Gastroesophageal sphincter (tissue), 4 donors: Measurements from ENCODE around the gene SERTAD1. TPM values are rescaled to one million over a fixed set of nuclear protein-coding genes. Genes with fewer than 3 reads are reported as not detected.

ENCODE experiments used
- ATAC-seq: fragments of 150-250 bp; one replicate; pipeline ENCODE4 v1.9.1; 2016; ENCODE audit warnings: mild to moderate bottlenecking, moderate library complexity
- H3K27ac ChIP-seq, 4 donors: fragments of 200-600 bp; sonication (generic) in 3 of 4; 1 replicate in 3 of 4; 2 replicates in 1 of 4; pipeline ENCODE4 v1.5.1; 2016 to 2019
- H3K27me3 ChIP-seq: fragments of 200-600 bp; sonication (generic); one replicate; pipeline ENCODE4 v1.5.1; 2019
- H3K36me3 ChIP-seq, 2 donors: fragments of 200-600 bp; sonication (generic); one replicate each; pipeline ENCODE4 v1.5.1; 2019; ENCODE audit warnings: control low read depth in 1 of 2
- H3K4me1 ChIP-seq, 3 donors: fragments of 200-600 bp; sonication (generic); 1 replicate in 2 of 3; 2 replicates in 1 of 3; pipeline ENCODE4 v1.5.1; 2016 to 2019; ENCODE audit warnings: control low read depth in 2 of 3
- H3K4me3 ChIP-seq, 2 donors: fragments of 200-600 bp; sonication (generic); one replicate each; pipeline ENCODE4 v1.5.1; 2019; ENCODE audit warnings: mild to moderate bottlenecking in 1 of 2, moderate library complexity in 1 of 2
- H3K9me3 ChIP-seq, 3 donors: fragments of 200-600 bp; sonication (generic); one replicate each; pipeline ENCODE4 v1.5.1; 2017 to 2019; ENCODE audit warnings: control low read depth in 2 of 3
- EP300 ChIP-seq: sonication (generic); formaldehyde crosslinking; IDR thresholded peaks from one replicate; pipeline ENCODE4 v1.6.1; 2017; ENCODE audit warnings: antibody characterized with exemption, mild to moderate bottlenecking
- POLR2A ChIP-seq, 2 donors: fragments of 450-650 bp; IDR thresholded peaks; one replicate each; pipeline ENCODE4 v1.6.1; 2017; ENCODE audit warnings: antibody characterized with exemption in 2 of 2, mild to moderate bottlenecking in 2 of 2, moderate library complexity in 1 of 2
- POLR2AphosphoS5 ChIP-seq: sonication (generic); formaldehyde crosslinking; IDR thresholded peaks from one replicate; pipeline ENCODE4 v1.6.1; 2017; ENCODE audit warnings: antibody characterized with exemption
- WGBS, 2 donors: methylation state at CpG; one replicate each; pipeline ENCODE4 v1.1.5; 2018; ENCODE audit warnings: low coverage in 1 of 2; 5-methylcytosine and 5-hydroxymethylcytosine counted together
- total RNA-seq, 4 donors: library from RNA; depleted of rRNA; stranded (reverse); fragments of >200 nt; gene quantifications; one replicate each; pipeline ENCODE4 v1.1.0, GENCODE V29; 2016
- TF ChIP-seq, protein P1 (sequence below), 4 experiments: fragments of 200-600 bp in 2 of 4; fragments of 450-650 bp in 2 of 4; sonication (generic) in 1 of 4; IDR thresholded peaks; one replicate each; pipeline ENCODE4 v1.5.1; 2017 to 2019; ENCODE audit warnings: antibody characterized with exemption in 4 of 4, mild to moderate bottlenecking in 2 of 4, moderate library complexity in 2 of 4

The SERTAD1 gene
- total RNA-seq, 4 donors from 2014 or later: 16.6 to 22.1 (median 18.9) TPM

- ATAC-seq: no peak
- 91 to 94% methylated on average over 2 to 3 of the region's 3 CpGs for WGBS, 2 donors
- Histone ChIP-seq H3K27me3 (no peaks in the 10 kb centered on the region), H3K36me3 (peaks cover 0 to 9% of the 10 kb centered on the region in 2 donors), H3K4me3 (no peak overlapping the region), H3K9me3 (no peaks in the 10 kb centered on the region), H3K4me1 (peaks cover 0 to 48% (median 27%) of the 10 kb centered on the region in 3 donors), H3K27ac (peak overlapping the region in 3 of 4 donors; percentile 70 to 80 (median 71))
- TF ChIP-seq POLR2AphosphoS5: no peak
- TF ChIP-seq, protein P1, sequence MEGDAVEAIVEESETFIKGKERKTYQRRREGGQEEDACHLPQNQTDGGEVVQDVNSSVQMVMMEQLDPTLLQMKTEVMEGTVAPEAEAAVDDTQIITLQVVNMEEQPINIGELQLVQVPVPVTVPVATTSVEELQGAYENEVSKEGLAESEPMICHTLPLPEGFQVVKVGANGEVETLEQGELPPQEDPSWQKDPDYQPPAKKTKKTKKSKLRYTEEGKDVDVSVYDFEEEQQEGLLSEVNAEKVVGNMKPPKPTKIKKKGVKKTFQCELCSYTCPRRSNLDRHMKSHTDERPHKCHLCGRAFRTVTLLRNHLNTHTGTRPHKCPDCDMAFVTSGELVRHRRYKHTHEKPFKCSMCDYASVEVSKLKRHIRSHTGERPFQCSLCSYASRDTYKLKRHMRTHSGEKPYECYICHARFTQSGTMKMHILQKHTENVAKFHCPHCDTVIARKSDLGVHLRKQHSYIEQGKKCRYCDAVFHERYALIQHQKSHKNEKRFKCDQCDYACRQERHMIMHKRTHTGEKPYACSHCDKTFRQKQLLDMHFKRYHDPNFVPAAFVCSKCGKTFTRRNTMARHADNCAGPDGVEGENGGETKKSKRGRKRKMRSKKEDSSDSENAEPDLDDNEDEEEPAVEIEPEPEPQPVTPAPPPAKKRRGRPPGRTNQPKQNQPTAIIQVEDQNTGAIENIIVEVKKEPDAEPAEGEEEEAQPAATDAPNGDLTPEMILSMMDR (IDR thresholded peaks at IDR 0.05): no peak
- no peak for TF ChIP-seq EP300
- no peak for TF ChIP-seq POLR2A (IDR thresholded peaks at IDR 0.05)
Observed at GRCh38 chr19:40418040-40418439, 7.8 kb downstream of the SERTAD1 start.

DNA sequence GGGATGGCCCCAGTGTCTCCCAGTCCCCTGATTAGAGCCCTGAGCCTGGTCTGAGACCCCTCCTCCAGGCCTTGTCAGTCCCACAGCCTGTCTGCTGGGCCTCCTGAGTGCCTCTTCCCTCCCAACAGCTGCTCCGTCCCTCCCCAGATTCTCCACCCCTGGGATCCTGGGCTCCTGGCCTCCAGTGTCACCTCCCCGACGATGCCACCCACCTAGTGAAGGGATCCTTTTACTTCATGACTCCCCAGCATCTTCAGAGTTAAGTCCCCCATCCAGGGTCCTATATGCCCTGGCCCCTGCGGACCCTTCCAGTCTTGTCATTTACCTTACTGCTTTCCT, 8.2 kb downstream of the SERTAD1 start:
- Histone ChIP-seq H3K27me3 (no peaks in the 10 kb centered on the region), H3K4me1 (peaks cover 0 to 48% (median 23%) of the 10 kb centered on the region in 3 donors), H3K36me3 (peaks cover 0 to 5% of the 10 kb centered on the region in 2 donors), H3K4me3 (no peak overlapping the region), H3K27ac (peak overlapping the region in 3 of 4 donors; percentile 70 to 80 (median 71)), H3K9me3 (no peaks in the 10 kb centered on the region)
- WGBS, 2 donors: 67 to 76% methylated on average over 3 to 4 of the region's 4 CpGs
- TF ChIP-seq POLR2AphosphoS5 (no peak), EP300 (no peak), POLR2A (IDR thresholded peaks at IDR 0.05) (no peak)
- TF ChIP-seq, protein P1 (IDR thresholded peaks at IDR 0.05): no peak
- no peak for ATAC-seq

- H3K4me3 ChIP-seq: no peak overlapping the region
- no peaks in the 10 kb centered on the region for H3K36me3 ChIP-seq
- no peaks in the 10 kb centered on the region for H3K9me3 ChIP-seq
- WGBS, 2 donors: 41 to 68% methylated on average over 6 to 7 of the region's 16 CpGs
- H3K27ac ChIP-seq: peak overlapping the region in 3 of 4 donors; percentile 70 to 80 (median 71)
- peak; percentile 25 to 31 for TF ChIP-seq POLR2A (IDR thresholded peaks at IDR 0.05)
- TF ChIP-seq EP300: no peak
- H3K27me3 ChIP-seq: no peaks in the 10 kb centered on the region
- H3K4me1 ChIP-seq: peaks cover 0 to 48% (median 18%) of the 10 kb centered on the region in 3 donors
- ATAC-seq: no peak
Observed at GRCh38 chr19:40416918-40417642, 8.7 kb downstream of the SERTAD1 start.

GRCh38 chr19:40415768-40416167, 10.0 kb downstream of the SERTAD1 start:
- 95 to 100% methylated on average over 2 of the region's 2 CpGs for WGBS, 2 donors
- TF ChIP-seq POLR2A (IDR thresholded peaks at IDR 0.05) (no peak), EP300 (no peak), POLR2AphosphoS5 (no peak)
- TF ChIP-seq, protein P1 (IDR thresholded peaks at IDR 0.05): no peak
- ATAC-seq: no peak
- Histone ChIP-seq H3K9me3 (no peaks in the 10 kb centered on the region), H3K36me3 (no peaks in the 10 kb centered on the region), H3K4me3 (no peak overlapping the region), H3K27me3 (no peaks in the 10 kb centered on the region), H3K27ac (peak overlapping the region in 1 of 4 donors; percentile 71), H3K4me1 (peaks cover 0 to 53% (median 19%) of the 10 kb centered on the region in 3 donors)

DNA sequence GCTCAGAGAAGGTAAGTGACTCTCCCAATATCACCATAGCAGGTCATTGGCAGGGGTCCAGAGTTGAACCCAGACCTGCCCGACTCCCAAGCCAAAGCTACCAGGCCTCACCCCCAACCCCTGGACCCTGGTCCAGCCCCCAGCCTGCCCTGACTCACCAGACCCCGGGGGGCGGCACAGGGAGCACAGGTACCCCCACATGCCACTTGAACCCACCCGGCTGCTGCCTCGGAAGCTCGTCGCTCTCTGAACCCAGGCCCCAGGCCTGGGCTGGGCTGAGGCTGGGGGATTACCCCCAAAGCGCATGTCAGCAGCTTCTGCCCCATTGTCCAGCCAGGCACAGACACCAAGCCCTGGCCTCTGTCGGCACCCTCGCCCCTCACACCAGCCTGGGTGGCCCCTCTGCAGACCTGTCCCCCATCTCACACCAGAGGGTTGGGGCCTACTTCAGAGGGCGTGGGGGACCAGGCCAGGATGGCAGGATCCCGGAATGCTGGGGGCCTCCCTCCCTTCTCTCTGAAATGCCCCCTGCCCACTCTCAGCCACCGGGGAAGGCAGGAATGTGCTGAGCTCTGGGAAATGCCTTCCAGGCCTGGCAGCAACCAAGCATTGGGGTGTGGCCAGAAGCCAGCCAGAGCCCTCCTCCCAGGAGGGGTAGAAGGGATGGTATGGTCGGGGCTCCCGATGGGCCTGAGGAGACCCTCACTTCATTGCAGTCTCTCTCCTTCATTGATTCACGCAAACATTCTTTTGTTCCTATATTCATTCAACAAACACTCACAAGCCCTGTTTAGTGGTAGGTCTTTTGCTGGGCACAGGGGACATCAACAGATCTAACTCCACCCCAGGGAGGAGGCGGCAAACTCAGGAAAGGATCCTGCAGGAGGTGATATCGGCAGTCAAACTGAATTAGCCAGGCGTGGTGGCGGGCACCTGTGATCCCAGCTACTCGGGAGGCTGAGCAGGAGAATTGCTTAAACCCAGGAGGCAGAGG, 11.0 kb downstream of the SERTAD1 start:
- no peak overlapping the region for H3K4me3 ChIP-seq
- TF ChIP-seq EP300: no peak
- H3K36me3 ChIP-seq: no peaks in the 10 kb centered on the region
- WGBS, 2 donors: 81% methylated on average over 13 of the region's 21 CpGs; no CpG with 5 or more reads in 1 of the 2 donors
- no peaks in the 10 kb centered on the region for H3K27me3 ChIP-seq
- ATAC-seq: no peak
- H3K4me1 ChIP-seq: peaks cover 0 to 47% (median 19%) of the 10 kb centered on the region in 3 donors
- no peak overlapping the region for H3K27ac ChIP-seq
- H3K9me3 ChIP-seq: no peaks in the 10 kb centered on the region
